PFSK-1 (cell line): ENCODE measurements around the gene LRRC28.

Experiments
- REST ChIP-seq, 2 experiments: IDR thresholded peaks; 2 replicates each; pipeline versions ENCODE4 v1.6.1 to v1.8.0; 2011 to 2012; ENCODE audit warnings: low read depth in 2 of 2, low read length in 2 of 2, control low read depth in 1 of 2, inconsistent platforms in 1 of 2, mild to moderate bottlenecking in 1 of 2, moderate library complexity in 1 of 2; ENCODE audit not compliant: insufficient read depth in 1 of 2
- SIN3A ChIP-seq: IDR thresholded peaks from 2 replicates; pipeline ENCODE4 v1.6.1; 2012; ENCODE audit warnings: mild to moderate bottlenecking, low read length, moderate library complexity, borderline replicate concordance; ENCODE audit not compliant: insufficient read depth

- TF ChIP-seq SIN3A: no peak
- TF ChIP-seq REST (IDR thresholded peaks at IDR 0.05; ENCODE audit: insufficient read depth in 1 of 2, low read depth in 2 of 2, low read length in 2 of 2): no peak
Observed at GRCh38 chr15:99250494-99250856, 806 bp upstream of the LRRC28 start.
